GM10266 (cell line): ENCODE results near the gene COMP.

Experiments used
- DNase-seq: peaks from one replicate; pipeline ENCODE4 v3.0.0; 2012; ENCODE audit errors: extremely low spot score
- TF ChIP-seq, protein P1 (sequence below): IDR thresholded peaks from 2 replicates; pipeline ENCODE4 v1.5.1; 2012; ENCODE audit warnings: mild to moderate bottlenecking, low read depth; ENCODE audit not compliant: control insufficient read depth, insufficient read depth; ENCODE audit errors: missing control alignments

COMP gene

DNA sequence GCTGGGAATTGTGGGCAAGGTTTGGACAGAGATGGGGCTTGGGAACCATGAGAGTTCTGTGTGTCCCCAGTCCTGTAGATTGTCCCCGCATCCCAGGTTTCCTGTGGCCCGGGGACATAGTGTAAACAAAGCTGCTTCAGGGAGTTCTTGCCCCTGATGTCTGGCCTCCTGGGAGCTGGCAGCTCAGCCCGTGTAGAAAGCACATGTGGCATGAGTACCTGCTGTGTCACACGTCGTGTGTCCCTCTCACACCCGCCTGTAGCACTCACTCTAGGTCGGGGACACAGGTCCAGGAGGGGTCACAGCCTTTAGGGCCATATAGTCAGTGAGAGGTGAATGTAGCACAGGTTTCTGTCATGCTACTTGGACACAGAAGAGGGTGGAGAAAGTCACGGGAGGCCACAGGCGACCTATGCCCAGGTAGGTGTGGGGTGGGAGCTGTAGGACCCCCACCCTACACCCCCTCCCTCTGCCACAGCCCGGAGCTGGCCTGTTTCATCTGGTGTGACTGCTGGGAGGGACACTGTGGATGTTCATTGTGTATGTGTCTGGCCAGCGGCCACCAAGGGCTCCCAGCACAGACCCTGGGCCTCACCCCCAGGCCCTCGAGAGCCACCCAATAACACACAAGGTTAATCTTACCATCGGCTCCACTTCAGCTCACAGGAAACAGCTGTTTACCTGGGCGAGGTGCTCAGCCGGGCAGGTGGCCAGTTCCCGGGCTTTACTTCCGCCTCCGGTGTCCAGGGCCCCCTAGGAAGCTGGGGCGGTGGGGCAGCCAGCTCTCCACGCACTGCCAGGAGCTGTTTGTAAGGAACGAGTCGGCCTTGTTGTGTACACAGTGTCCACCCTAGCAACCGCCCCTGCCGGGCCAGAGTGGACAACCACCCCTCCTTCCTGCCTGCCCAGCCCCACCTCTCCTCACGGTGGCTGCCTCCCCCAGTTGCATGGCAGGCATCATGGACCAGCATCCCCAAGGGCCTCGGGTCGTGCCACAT, 49.7 kb downstream of the COMP start:
- DNase-seq: no peak
- TF ChIP-seq, protein P1, sequence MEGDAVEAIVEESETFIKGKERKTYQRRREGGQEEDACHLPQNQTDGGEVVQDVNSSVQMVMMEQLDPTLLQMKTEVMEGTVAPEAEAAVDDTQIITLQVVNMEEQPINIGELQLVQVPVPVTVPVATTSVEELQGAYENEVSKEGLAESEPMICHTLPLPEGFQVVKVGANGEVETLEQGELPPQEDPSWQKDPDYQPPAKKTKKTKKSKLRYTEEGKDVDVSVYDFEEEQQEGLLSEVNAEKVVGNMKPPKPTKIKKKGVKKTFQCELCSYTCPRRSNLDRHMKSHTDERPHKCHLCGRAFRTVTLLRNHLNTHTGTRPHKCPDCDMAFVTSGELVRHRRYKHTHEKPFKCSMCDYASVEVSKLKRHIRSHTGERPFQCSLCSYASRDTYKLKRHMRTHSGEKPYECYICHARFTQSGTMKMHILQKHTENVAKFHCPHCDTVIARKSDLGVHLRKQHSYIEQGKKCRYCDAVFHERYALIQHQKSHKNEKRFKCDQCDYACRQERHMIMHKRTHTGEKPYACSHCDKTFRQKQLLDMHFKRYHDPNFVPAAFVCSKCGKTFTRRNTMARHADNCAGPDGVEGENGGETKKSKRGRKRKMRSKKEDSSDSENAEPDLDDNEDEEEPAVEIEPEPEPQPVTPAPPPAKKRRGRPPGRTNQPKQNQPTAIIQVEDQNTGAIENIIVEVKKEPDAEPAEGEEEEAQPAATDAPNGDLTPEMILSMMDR: no peak

DNA sequence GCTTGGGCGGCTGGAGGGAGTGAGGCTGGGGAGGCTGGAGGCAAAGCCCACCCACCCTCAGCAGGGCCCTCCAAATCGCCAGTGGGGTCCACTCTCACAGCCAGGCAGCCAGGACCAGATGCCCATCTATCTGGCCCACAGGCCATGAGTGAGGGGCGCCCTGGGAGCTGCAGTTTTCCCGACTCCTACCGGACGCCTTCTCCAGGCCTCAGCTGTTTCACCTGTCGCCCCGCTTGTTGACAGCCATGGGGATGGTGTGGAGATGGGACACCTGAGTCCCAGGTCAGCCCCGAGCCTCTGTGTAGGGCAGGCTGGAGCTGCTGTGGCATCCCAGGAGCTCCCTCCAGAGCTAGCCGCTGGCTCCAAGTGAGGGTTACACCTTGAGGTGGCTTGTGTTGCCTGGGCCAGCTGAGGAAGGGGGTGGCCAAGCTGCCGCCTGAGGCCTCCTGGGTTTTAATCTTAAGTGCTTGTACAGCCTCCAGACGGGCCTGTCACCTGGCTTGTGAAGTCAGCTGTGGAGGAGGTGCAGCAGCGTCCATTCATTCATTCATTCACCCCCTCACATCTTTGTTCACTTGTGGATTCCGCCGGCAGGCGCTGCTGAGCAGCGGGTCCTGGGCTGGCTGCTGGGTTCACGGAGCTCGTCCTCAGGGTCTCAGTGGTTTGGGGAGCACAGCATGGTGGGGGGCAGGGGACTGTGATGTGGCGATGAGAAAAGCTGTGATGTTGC, 52.0 kb downstream of the COMP start:
- DNase-seq: no peak
- TF ChIP-seq, protein P1: no peak

DNA sequence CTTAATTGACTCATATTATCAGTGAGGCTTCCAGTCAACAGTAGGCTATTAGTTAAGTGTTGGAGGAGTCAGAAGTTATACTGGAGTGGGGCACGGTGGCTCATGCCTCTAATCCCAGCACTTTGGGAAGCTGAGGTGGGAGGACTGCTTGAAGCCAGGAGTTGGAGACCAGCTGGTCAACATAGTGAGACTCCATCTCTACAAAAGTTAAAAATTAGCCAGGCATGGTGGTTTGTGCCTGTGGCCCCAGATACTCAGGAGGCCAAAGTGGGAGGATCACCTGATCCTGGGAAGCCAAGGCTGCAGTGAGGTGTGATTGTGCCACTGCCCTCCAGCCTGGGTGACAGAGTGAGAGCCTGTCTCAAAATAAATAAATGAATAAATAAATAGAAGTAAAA, 53.2 kb downstream of the COMP start:
- no peak for DNase-seq
- TF ChIP-seq, protein P1: no peak

DNA sequence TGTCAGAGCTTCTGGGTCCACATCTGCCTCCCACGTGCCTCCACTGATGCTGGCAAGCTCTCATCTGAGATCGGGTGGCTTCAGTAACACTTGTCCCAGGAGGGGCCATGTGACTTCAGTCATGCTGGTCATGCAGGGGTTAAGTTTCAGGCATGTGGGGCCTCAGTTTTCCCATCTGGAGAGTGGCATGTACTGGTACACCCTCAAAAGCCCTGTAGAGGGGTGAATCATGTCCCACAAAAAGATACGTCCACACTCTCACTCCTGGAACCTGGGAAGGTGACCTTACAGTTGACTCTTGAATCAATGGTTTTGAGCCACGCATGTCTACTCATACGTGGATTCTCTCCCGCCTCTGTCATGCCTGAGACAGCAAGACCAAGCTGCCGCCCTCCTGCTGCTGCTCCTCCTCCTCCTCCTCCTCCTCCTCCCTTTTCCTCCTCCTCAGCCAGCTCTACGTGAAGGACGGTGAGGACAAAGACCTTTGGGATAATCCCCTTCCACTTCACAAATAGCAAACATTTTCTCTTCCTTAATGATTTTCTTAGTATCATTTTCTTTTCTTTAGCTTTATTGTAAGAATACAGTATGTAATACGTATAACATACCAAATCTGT, 53.7 kb downstream of the COMP start:
- TF ChIP-seq, protein P1: no peak
- DNase-seq: no peak

DNA sequence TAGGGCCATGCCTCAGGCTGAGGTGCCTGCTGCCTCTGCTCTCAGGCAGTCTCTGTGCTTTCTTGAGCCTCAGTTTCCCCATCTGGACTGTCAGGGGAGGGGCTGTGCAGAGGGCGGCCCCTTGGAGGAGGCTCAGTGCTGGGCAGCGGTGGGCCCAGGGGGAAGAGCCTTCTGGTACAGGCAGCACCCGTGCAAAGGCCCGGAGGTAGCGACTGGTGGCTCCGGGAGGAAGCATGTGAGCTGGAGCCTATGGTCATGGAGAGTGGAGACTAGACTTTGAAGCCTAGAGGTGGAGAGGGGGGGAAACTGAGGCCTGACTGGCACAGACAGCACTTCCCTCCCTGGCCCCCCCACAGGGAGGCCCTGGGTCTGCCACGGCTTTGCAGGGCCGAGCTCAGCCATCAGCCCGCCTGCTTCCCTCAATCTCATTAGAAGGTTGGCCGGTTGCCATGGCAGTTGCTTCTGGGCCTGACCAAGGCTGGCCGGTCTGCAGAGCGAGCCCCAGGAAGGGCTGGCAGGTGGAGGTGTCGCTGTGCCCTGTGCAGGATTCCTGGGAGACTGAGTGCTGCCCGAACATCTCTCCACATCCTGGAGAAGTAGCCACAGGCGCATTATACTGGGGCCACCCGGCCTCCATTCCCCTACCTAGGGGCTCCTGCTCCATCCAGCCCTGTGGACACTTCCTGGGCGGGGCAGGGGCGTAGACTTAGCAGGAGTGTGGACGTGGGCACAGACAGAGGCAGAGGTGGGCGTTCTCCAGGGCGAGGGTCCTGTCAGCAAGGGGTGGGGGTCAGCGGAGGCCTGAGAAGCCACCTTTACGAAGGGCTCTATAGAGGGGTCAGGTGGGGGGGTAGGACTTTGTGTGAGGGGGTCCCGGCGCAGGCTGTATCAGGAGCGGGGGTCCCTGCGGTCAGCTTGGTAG, 54.4 kb downstream of the COMP start:
- TF ChIP-seq, protein P1: no peak
- no peak for DNase-seq

DNA sequence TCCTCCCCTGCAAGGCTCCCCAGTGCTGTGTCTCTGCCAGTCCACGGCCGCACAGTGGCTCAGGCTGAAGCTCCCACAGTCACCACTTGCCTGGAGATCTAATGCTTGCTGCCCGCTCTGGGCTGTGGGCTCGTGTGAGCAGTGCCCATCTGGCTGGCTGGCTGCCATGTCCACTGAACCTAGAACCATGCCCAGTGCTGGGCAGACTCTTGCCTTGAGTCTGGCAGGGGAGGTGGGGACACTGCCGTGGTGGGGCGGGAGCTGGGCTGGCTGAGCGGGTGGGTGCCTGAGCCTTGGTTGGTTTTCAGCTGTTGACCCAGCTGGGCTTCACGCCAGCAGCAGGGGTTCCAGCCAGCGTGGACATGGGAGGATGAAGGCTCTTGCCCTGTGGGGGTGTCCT, 55.4 kb downstream of the COMP start:
- TF ChIP-seq, protein P1: no peak
- no peak for DNase-seq
